GM12878 (cell line): ENCODE measurements around the gene ITPRIP. TPM values are rescaled to one million over a fixed set of nuclear protein-coding genes. Genes with fewer than 3 reads are reported as not detected.

Source experiments
- ATAC-seq: fragments of 200-7000 bp; cut with Tn5 transposase; 3 replicates; pipeline ENCODE4 v1.9.1; 2020; ENCODE audit warnings: mild to moderate bottlenecking, moderate library complexity
- BruUV-seq: library from RNA; stranded (reverse); fragments of 400-500 nt; replicated peaks from 2 replicates; lab custom pipeline; 2021; lab: Mats Ljungman, UMichigan
- CTCF ChIA-PET: fragments of 300-600 bp; sonication (Branson Sonifier 250); formaldehyde crosslinking; extraction: SDS; loops from one replicate; lab custom pipeline; 2021; ENCODE audit warnings: inconsistent platforms; lab: Yijun Ruan, JAX
- POLR2A ChIA-PET: fragments of 350-600 bp; formaldehyde crosslinking; extraction: SDS; loops from one replicate; lab custom pipeline; 2021; ENCODE audit warnings: inconsistent platforms; lab: Charles Lee
- RAD21 ChIA-PET: fragments of 300-600 bp; sonication (Branson Sonifier 250); formaldehyde crosslinking; loops from one replicate; lab custom pipeline; 2023; ENCODE audit warnings: antibody characterized with exemption; ENCODE audit not compliant: unreplicated experiment; lab: Charles Lee
- SMC1A ChIA-PET: fragments of 300-600 bp; sonication (Branson Sonifier 250); formaldehyde crosslinking; loops from one replicate; lab custom pipeline; 2023; ENCODE audit not compliant: unreplicated experiment, uncharacterized antibody; lab: Charles Lee
- DNase-seq: peaks from one replicate; pipeline ENCODE4 v3.0.0-alpha.2; 2011; ENCODE audit warnings: low read depth, low spot score
- FAIRE-seq: peaks from 3 replicates; lab custom pipeline; 2011; peaks lifted over from hg19 to GRCh38; lab: Jason Lieb, UNC
- H2AFZ ChIP-seq: 2 replicates; pipeline ENCODE4 v1.6.0; 2011; ENCODE audit warnings: low read depth, low read length, control low read depth; ENCODE audit not compliant: control insufficient read depth
- H3K27ac ChIP-seq: 2 replicates; pipeline ENCODE4 v1.5.1; 2011; ENCODE audit warnings: control low read depth; ENCODE audit not compliant: control insufficient read depth, insufficient read depth
- H3K27me3 ChIP-seq, 2 experiments: replicated peaks in 1 of 2; 2 replicates each; pipeline versions ENCODE4 v1.6.0 to v1.6.1; 2011; ENCODE audit warnings: low read length in 1 of 2; ENCODE audit not compliant: control insufficient read depth in 2 of 2, insufficient read depth in 2 of 2
- H3K36me3 ChIP-seq, 2 experiments: 2 replicates each; pipeline ENCODE4 v1.5.1; 2011; ENCODE audit warnings: low read length in 1 of 2; ENCODE audit not compliant: control insufficient read depth in 2 of 2, insufficient read depth in 2 of 2
- H3K4me1 ChIP-seq: 2 replicates; pipeline ENCODE4 v1.6.1; 2011; ENCODE audit warnings: mild to moderate bottlenecking, low read length, moderate library complexity, mixed read lengths; ENCODE audit not compliant: control insufficient read depth, insufficient read depth
- H3K4me2 ChIP-seq: 2 replicates; pipeline ENCODE4 v1.6.0; 2011; ENCODE audit warnings: control low read depth; ENCODE audit not compliant: control insufficient read depth, insufficient read depth
- H3K4me3 ChIP-seq: fragments of 200-600 bp; sonication (generic); 2 replicates; pipeline ENCODE4 v1.5.1; 2016
- H3K79me2 ChIP-seq: 2 replicates; pipeline ENCODE4 v1.6.0; 2011; ENCODE audit warnings: low read length; ENCODE audit not compliant: control insufficient read depth, insufficient read depth
- H3K9ac ChIP-seq: 2 replicates; pipeline ENCODE4 v1.8.0; 2011; ENCODE audit warnings: low read length, control low read depth, mixed read lengths; ENCODE audit not compliant: control insufficient read depth, insufficient read depth
- H3K9me3 ChIP-seq: replicated peaks from 3 replicates; pipeline ENCODE4 v1.5.1; 2011; ENCODE audit warnings: mild to moderate bottlenecking, low read length; ENCODE audit not compliant: control insufficient read depth, insufficient read depth
- H4K20me1 ChIP-seq: 2 replicates; pipeline ENCODE4 v1.6.0; 2011; ENCODE audit not compliant: control insufficient read depth, insufficient read depth
- ASH2L ChIP-seq: fragments of 300-600, 200-600 bp; sonication (generic); IDR thresholded peaks from 2 replicates; pipeline ENCODE4 v1.6.1; 2017; ENCODE audit warnings: low read depth, mild to moderate bottlenecking, borderline replicate concordance
- BCLAF1 ChIP-seq: fragments of 450-650 bp; IDR thresholded peaks from 2 replicates; pipeline ENCODE4 v1.6.1; 2017; ENCODE audit warnings: antibody characterized with exemption, mild to moderate bottlenecking, moderate library complexity
- CHD1 ChIP-seq: IDR thresholded peaks from 2 replicates; pipeline ENCODE4 v1.6.1; 2012; ENCODE audit warnings: low read depth, low read length, improper control_type of control experiment
- E2F4 ChIP-seq: IDR thresholded peaks from 2 replicates; pipeline ENCODE4 v1.6.1; 2012; ENCODE audit warnings: low read depth, low read length, improper control_type of control experiment
- EED ChIP-seq: sonication (generic); IDR thresholded peaks from 2 replicates; pipeline ENCODE4 v1.6.1; 2016; ENCODE audit warnings: antibody characterized with exemption, low read depth
- FOXM1 ChIP-seq: IDR thresholded peaks from 2 replicates; pipeline ENCODE4 v1.6.1; 2012; ENCODE audit warnings: low read depth, mild to moderate bottlenecking, inconsistent platforms, low read length, moderate library complexity
- NFIC ChIP-seq: IDR thresholded peaks from 2 replicates; pipeline ENCODE4 v1.6.1; 2012; ENCODE audit warnings: low read depth, mild to moderate bottlenecking, inconsistent platforms, low read length, moderate library complexity
- NFXL1 ChIP-seq: fragments of 450-650 bp; IDR thresholded peaks from 2 replicates; pipeline ENCODE4 v1.6.1; 2017; ENCODE audit warnings: antibody characterized with exemption, mild to moderate bottlenecking, borderline replicate concordance
- NFYA ChIP-seq: IDR thresholded peaks from 2 replicates; pipeline ENCODE4 v1.6.1; 2011; ENCODE audit warnings: low read depth, mild to moderate bottlenecking, low read length, improper control_type of control experiment, borderline replicate concordance
- NR2F1 ChIP-seq: fragments of 450-650 bp; conservative IDR thresholded peaks from 2 replicates; pipeline ENCODE4 v1.6.1; 2017; ENCODE audit warnings: mild to moderate bottlenecking
- POLR2AphosphoS5 ChIP-seq: IDR thresholded peaks from 2 replicates; pipeline ENCODE4 v1.6.1; 2011; ENCODE audit warnings: mild to moderate bottlenecking, low read length, inconsistent platforms
- POU2F2 ChIP-seq: IDR thresholded peaks from 3 replicates; pipeline ENCODE4 v1.6.1; 2011; ENCODE audit warnings: low read depth, mild to moderate bottlenecking, low read length, borderline replicate concordance
- RELB ChIP-seq: fragments of 450-650 bp; IDR thresholded peaks from 2 replicates; pipeline ENCODE4 v1.6.1; 2017; ENCODE audit warnings: low read depth, mild to moderate bottlenecking, moderate library complexity
- RFX5 ChIP-seq: IDR thresholded peaks from 2 replicates; pipeline ENCODE4 v1.6.1; 2011; ENCODE audit warnings: low read depth, low read length, improper control_type of control experiment
- RUNX3 ChIP-seq: IDR thresholded peaks from 2 replicates; pipeline ENCODE4 v1.6.1; 2012; ENCODE audit warnings: low read length, inconsistent platforms
- SIX5 ChIP-seq: IDR thresholded peaks from 2 replicates; pipeline ENCODE4 v1.6.1; 2011; ENCODE audit warnings: mild to moderate bottlenecking, low read depth, low read length, moderate library complexity; ENCODE audit not compliant: severe bottlenecking
- SMAD5 ChIP-seq: IDR thresholded peaks from 2 replicates; pipeline ENCODE4 v1.6.1; 2016; ENCODE audit warnings: antibody characterized with exemption, low read depth
- STAT1 ChIP-seq: fragments of 450-650 bp; conservative IDR thresholded peaks from 2 replicates; pipeline ENCODE4 v1.6.1; 2014; ENCODE audit warnings: antibody characterized with exemption, mild to moderate bottlenecking
- YY1 ChIP-seq: IDR thresholded peaks from 2 replicates; pipeline ENCODE4 v1.6.1; 2011; ENCODE audit warnings: low read depth, mild to moderate bottlenecking, low read length
- WGBS: methylation state at CpG from one replicate; pipeline ENCODE4 v1.1.6; 2016; ENCODE audit warnings: low lambda C conversion rate; ENCODE audit not compliant: insufficient replicate concordance, insufficient coverage; ENCODE audit errors: missing lambda C conversion rate; 5-methylcytosine and 5-hydroxymethylcytosine counted together
- in situ Hi-C: fragments of 300-500 bp; cut with MboI; formaldehyde crosslinking; loops from 9 replicates; pipeline ENCODE4 v1.14.3; 2018; ENCODE audit warnings: mixed read lengths
- intact Hi-C: fragments of 100-400 bp; cut with micrococcal nuclease; formaldehyde crosslinking; loops from one replicate; pipeline ENCODE4 v1.14.2; 2022; ENCODE audit not compliant: unreplicated experiment
- polyA plus RNA-seq, 11 experiments: library from polyadenylated mRNA; depleted of rRNA in 4 of 11; unstranded in 6 of 11; stranded (reverse) in 5 of 11; fragments of >200 nt; fragmentation: Nextera tagmentation in 4 of 11; fragmentation: Illumina TruSeq in 1 of 11; extraction: Ambion mirVana in 4 of 11; extraction: Trizol in 1 of 11; gene quantifications; 1 replicate in 1 of 11; 2 replicates in 10 of 11; pipeline versions ENCODE4 v1.2.1 to v1.2.3, GENCODE V29; 2011 to 2016; ENCODE audit warnings: inconsistent platforms in 2 of 11, missing spikeins in 2 of 11, low read depth in 1 of 11
- total RNA-seq, 4 experiments: library from RNA; depleted of rRNA in 3 of 4; stranded (reverse); fragments of >200 nt in 3 of 4; fragmentation: Illumina TruSeq in 1 of 4; extraction: Trizol in 1 of 4; gene quantifications; 2 replicates each; pipeline versions ENCODE4 v1.2.1 to v1.2.3, GENCODE V29; 2013 to 2021

Gene ITPRIP
- total and polyA plus RNA-seq, 10 of the 15 experiments (the other 5 are each of a cell fraction or from before 2014, with no cell fraction given) = 0.82 to 10.4 (median 5.9) TPM

GRCh38 chr10:104293011-104293410 lies 45.3 kb downstream of the ITPRIP start:
- FAIRE-seq (no peak), ATAC-seq (no peak), DNase-seq (no peak)
- Histone ChIP-seq H3K27me3 (peaks cover 0 to 1% of the 10 kb centered on the region in 2 experiments; a peak in 2 of 4 replicates), H3K9me3 (no peaks in the 10 kb centered on the region), H3K27ac (no peak overlapping the region), H3K4me3 (no peak overlapping the region), H3K4me1 (no peaks in the 10 kb centered on the region), H3K36me3 (no peaks in the 10 kb centered on the region), H3K79me2 (no peaks in the 10 kb centered on the region), H4K20me1 (no peaks in the 10 kb centered on the region), H3K4me2 (no peak overlapping the region), H2AFZ (no peak overlapping the region), H3K9ac (no peak overlapping the region)
- ChIA-PET SMC1A (interaction anchor here (0.7 to 7.9 kb wide), 10 partner anchors 10 to 405 kb away, joined by 3 to 90 read pairs (median 4); no protein-coding TSS in a partner anchor), RAD21 (interaction anchor here (0.8 to 5.0 kb wide), 7 partner anchors 10 to 404 kb away, joined by 3 to 55 read pairs (median 3); no protein-coding TSS in a partner anchor), CTCF (interaction anchor here (0.6 to 12.8 kb wide), 13 partner anchors 10 to 405 kb away, joined by 3 to 333 read pairs (median 11); partner anchors contain the start of genes CFAP58, GSTO1 and ITPRIP), POLR2A (interaction anchor here (0.5 kb wide), 1 partner anchor 53 kb away, joined by 4 read pairs; no protein-coding TSS in a partner anchor)
- 6% methylated on average over 2 of the region's 2 CpGs for whole genome bisulfite sequencing
- in situ Hi-C loops = loop anchor here (10.0 kb wide), 1 partner anchor 52 kb away; no protein-coding TSS in a partner anchor
- BruUV-seq = no TSS peak
- TF ChIP-seq STAT1 = no peak
- no peak for TF ChIP-seq SIX5
- no peak for TF ChIP-seq NFYA
- no peak for TF ChIP-seq POLR2AphosphoS5
- TF ChIP-seq YY1 = no peak
- TF ChIP-seq NR2F1 = no peak
- TF ChIP-seq FOXM1 = no peak
- no peak for TF ChIP-seq EED
- TF ChIP-seq CHD1 = no peak
- TF ChIP-seq RUNX3 = no peak
- no peak for TF ChIP-seq ASH2L
- no peak for TF ChIP-seq NFXL1
- no peak for TF ChIP-seq SMAD5
- no peak for TF ChIP-seq RFX5
- TF ChIP-seq POU2F2 = no peak
- TF ChIP-seq BCLAF1 = no peak
- no peak for TF ChIP-seq E2F4
- TF ChIP-seq RELB = no peak
- no peak for TF ChIP-seq NFIC
- intact Hi-C loops = loop anchor here (10.0 kb wide), 1 partner anchor 192 kb away; no protein-coding TSS in a partner anchor
